Measurements from ENCODE around the gene RABGAP1L.
"Not testable (repeated sequence)": the region's sequence is repeated elsewhere in the genome, so short reads cannot be mapped to it uniquely, and the experiment has no call there.

Gene RABGAP1L

DNA sequence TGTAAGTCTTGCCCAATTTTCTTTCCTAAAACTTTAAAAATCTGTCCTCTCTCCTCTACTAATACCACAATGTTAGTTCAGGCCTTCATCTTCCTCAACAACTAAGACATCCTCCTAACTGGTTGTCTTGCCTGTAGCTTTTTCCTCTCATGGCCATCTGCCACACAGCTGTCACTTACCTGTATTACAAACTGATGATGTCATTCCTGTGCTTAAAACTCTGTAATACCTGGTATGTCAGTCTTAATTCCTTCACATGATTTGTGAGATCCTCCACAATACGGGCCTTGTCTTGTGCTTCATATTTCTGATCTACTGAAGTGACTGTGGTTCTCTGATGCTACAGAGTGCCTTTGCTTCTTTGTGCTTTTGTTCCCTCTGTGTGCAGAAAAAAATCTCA, 854.1 kb downstream of the RABGAP1L start:
- DNase-seq, result no peak

GRCh38 chr1:175015243-175015642, 855.9 kb downstream of the RABGAP1L start:
- DNase-seq, result no peak

GRCh38 chr1:175019524-175019923, 860.2 kb downstream of the RABGAP1L start:
- no peak for DNase-seq

DNA sequence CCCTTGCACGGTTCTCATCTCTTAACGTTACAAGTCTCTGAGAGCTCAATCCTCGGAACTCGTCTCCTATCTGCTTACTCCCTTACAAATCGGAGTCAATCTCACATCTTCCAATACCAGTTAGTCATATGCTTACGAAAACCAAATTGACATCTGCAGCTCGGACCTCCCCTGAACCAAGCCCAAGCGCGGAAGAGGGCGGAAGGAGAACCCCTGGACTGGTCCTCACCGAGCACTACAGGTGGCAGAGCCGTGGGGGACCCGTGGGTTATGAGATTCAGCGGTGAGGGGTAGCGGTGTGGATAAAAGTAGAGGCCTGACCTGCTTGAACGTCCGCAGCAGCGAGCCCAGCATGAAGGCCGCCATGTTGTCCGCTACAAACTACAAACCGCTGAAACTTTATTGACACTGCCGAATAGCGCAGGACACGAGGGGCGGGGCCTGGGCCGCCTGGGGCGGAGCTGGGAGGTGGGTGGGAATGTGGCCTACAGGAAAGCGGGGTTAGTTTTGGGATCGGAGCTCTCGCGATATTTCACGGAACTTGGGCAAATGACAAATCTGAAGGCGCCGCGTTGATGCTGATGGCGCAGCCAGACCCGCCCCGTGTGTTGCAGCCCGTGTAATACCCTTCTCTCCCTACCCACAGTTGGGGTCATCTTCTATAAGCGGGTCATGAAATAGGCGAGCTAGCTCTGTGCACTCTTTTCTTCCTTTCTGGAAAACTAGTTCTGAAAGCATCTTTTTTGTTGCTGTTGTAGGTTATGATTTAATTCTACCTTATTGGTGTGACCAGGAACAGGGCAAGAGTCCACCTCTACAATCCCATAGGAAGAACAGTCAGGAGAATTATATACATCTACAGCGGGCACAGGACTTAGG, 864.0 kb downstream of the RABGAP1L start, which contains the start of gene MRPS14:
Gene MRPS14 (minus strand): TSS at position 383 of the 879 bp plus-strand sequence. CDS start 17 bp downstream, at position 366.
- DNase-seq, result peak; percentile 98 to 99

- not testable (repeated sequence) for DNase-seq
Observed at GRCh38 chr1:175023922-175024242, 864.6 kb downstream of the RABGAP1L start.

DNA sequence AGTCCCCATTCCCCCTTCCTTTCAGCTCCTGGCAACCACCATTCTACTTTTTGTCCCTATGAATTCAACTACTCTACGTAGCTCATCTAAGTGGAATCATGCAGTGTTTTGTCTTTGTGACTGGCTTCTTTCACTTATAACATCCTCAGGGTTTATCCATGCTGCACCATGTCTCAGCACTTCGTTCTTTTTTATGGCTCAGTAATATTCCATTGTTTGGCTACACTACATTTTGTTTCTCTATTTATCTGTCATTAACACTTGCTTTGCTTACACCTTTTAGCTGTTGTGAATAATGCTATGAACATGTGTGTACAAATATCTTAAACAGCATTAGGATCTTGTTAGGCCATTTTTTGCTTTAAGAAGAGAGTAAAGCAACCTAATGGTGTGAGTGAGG, 865.5 kb downstream of the RABGAP1L start:
- no peak for DNase-seq

GRCh38 chr1:175033953-175034352, 874.6 kb downstream of the RABGAP1L start:
- no peak for DNase-seq

GRCh38 chr1:175034775-175035174, 875.5 kb downstream of the RABGAP1L start:
- no peak for DNase-seq

GRCh38 chr1:175035865-175036264, 876.5 kb downstream of the RABGAP1L start:
- DNase-seq, result no peak

DNA sequence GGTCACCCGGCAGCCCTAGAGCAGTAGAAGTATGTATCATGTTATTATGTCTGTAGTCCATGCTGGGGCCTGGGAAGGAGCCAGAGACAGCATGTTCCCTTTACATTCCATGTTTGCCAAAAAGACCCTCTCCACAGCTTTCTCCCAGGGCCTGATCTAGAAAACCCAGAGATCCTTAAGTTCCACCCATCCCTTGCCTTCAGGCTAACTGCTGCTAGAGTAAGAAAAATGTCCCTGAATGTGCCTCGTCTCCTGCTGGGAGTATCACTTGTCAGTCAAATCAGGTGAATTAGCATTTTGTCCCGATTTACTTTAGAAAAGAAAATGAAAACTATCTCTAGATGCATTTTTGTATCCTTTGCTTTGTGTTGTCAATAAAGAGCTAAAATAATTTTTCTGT, 877.2 kb downstream of the RABGAP1L start:
- no peak for DNase-seq

DNA sequence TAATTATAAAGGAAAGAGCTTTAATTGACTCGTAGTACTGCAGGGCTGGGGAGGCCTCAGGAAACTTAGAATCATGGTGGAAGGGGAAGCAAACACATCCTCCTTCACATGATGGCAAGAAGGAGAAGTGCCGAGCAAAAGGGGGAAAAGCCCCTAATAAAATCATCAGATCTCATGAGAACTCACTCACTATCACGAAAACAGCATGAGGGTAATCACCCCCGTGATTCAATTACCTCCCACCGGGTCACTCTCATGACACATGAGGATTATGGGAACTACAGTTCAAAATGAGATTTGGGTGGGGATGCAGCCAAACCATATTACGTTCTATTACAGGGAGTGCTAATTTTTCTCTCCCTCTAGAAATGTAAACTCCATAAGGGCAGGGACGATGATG, 878.1 kb downstream of the RABGAP1L start:
- no peak for DNase-seq

DNA sequence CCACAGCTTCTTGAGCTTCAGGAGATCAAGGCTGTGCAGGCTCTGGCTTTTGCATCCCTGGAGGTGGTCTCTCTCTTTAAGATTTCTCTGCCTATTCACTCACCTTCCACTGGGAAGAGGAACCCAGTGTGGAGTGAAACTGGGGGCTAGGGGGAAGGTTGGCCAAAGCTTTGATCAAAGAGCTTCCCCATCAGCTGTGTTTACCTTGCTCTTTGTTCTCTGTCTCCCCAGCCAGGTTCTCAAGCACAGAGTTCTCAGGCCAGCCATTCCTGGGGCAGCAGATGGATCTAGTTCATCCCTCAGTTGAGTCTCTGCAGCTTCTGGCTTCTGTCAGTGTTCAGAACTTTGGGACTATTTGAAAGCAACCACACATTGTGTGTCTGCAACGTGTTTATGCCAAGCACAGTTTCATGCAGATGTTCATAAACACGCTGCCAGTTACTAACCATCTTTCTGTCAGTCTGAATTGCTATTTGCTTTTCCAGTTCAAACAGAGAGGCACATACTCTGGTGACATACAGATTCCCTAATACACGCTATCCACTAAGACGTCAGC, 881.1 kb downstream of the RABGAP1L start:
- DNase-seq, result no peak

DNA sequence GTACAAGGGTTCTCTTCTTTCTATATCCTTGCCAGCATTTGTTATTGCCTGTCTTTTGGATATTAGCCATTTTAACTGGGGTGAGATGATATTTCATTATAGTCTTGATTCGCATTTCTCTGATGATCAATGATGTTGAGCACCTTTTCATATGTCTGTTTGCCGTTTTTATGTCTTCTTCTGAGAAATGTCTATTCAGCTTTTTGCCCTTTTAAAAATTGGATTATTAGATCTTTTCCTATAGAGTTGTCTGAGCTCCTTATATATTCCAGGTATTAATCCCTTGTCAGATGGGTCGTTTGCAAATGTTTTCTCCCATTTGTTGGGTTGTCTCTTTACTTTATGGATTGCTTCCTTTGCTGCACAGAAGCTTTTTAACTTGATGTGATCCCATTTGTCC, 883.3 kb downstream of the RABGAP1L start:
- no peak for DNase-seq

- no peak for DNase-seq
Observed at GRCh38 chr1:175043824-175044223, 884.5 kb downstream of the RABGAP1L start.

DNA sequence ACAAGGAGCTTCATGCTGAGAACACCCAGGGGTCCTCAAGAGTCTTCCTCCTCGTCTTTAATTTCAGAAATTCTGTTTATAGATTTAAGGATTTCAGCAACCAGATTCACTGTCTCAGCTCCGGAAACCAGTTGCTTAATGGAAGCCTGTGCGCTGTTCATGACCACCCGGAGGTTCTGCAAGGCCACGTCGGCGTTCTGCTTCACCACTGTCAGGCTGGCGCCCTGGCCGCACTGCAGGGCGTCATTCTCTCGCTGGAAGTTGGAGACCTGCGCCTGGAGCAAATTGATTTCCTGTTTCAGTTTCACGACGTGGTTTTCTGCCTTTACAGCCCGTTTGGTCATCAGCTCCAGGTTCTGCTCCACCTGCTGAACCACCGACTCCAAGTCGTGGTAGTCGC, 885.3 kb downstream of the RABGAP1L start:
- not testable (repeated sequence) for DNase-seq
